HG03558 (cell line): ENCODE results near the gene POLD4.

Experiments
- ATAC-seq: cut with Tn5 transposase; IDR thresholded peaks from one replicate; pipeline ENCODE4 v1.9.1; 2021; ENCODE audit warnings: moderate number of reproducible peaks; ENCODE audit not compliant: unreplicated experiment; ENCODE audit errors: extremely low read depth

The POLD4 gene

DNA sequence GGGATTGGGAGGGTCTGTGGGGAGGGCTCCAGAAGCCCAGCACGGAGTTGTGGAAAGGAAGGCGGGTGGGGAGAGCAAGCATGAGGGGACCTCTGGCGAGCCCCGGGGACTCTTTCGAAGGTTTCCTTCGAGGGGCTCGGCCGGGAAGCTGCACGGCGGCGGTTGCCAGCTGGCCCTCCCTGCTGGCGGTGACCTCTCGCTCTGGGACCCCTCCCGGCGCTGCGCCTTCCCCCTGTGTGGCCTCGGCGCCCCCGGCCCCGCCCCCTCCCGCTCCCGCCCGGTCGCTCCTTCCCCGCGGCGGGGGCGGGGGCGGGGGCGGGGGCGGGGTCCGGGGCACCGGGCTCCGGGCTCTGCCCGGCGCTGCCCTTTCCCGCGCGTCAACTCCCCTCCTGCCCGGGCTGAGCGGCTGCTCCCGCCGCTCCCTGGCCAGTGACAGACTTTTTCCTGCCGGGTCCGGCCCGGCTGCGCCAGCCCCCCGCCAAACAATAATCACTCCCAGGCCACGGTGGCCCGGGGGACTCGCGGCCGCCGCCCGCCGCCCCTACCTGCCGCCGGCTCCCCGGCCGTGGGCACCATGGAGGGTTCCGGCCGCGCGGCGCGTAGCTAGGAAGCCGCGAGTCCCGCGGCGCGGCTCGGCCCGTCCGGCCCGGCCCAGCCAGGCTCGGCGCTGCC, 19.1 kb upstream of the POLD4 start:
- ATAC-seq: no peak

GRCh38 chr11:67371911-67372320, 18.6 kb upstream of the POLD4 start:
- ATAC-seq: no peak

DNA sequence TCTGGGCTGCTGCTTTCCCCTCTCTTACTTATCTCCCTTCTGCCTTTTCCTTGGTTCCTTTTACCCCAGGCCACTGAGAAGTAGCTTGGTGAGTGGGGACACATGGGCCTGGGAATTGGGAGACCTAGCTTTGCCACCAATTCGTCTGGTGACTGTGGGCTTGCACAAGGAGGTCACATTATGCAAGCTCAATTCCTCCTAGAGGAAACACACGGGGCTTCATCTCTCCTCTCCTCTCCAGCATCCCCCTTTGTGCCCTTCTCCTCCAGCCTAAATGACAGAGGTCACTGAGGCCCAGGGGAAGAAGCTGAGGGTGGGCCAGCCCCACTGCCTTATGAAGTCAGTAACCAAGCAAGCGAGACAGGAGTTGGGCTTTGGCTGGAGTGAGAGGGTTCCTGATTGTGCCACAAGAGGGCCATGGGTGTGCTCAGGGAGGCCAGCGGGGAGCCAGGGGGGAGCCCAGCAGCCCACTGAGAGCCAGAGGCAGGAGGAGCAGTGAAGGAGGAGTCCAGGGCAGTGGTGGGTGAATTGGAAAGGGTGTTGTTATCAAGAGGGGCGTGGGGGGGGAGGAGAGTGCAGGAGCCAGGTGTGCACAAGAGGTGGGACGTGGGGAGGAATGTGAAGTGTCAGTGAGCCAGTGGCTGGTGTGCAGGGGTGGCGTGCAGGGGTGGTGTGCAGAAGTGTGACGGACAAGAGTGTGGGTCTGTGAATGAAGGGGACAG, 18.0 kb upstream of the POLD4 start:
- no peak for ATAC-seq

GRCh38 chr11:67370351-67371076, 17.2 kb upstream of the POLD4 start:
- ATAC-seq: no peak

DNA sequence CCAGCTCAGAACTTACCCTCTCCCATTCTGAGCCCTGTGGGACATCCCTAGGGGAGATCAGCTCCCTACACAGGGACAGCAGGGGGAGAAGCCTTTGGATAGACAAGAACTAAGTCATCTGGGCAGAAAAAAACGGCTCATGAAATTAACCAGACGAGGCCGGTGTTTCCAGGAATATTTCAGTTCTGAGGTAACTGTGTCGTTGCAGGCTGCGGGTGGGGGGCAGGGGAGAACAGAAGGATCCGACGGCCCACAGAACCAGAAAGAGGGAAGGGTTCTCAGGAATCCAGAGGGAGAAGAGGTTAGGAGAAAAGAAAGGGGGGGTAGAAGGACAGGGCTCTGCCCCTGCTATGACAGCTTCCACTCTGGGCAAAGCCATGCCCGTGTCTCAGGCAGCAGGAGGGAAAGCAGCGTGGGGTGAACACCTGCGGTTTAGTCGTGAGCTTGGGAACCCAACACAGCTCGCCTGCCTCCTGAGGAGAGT, 16.5 kb upstream of the POLD4 start:
- ATAC-seq: no peak

GRCh38 chr11:67369275-67369674, 15.9 kb upstream of the POLD4 start:
- ATAC-seq: no peak

DNA sequence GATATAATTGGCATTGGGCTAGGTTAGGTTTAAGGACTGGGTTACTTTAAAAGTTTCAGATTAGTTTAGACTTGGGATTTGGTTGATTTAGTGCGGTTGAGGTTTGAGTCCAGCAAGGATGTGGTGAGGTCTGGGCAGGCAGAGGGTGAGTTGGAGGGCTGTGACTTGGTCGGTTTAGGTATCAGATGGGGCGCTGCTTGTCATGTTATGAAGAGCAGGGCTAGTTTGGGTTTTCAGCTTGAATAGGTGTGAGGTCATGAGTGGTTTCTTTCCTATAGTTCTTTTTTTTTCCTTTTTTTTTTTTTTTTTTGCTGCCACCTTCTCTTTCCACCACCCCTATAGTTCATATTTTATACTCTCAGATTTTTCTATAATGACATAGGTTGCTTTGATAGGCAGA, 15.3 kb upstream of the POLD4 start:
- ATAC-seq: no peak

DNA sequence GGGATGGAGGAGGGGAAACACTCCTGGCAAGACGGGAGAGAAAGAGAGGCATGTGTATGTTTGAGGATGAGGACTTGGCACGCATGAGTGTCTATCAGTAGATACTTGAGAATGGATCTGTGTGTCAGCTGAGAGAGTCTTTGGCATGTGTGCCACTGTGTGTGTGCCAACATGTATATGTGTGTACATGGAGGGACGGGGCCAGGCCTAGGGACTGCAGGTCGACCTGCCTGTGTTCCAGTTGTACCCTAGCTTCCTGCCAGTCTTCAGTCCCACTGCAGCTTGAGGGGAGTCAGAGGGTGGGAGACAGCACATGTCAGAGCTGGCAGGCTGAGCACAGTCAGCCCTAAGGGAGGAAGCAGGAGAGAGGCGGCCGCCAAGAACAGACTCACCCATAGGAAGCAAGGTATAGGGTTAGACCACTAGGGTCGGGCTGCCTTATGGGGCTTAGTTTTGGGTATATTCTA, 14.4 kb upstream of the POLD4 start:
- no peak for ATAC-seq

DNA sequence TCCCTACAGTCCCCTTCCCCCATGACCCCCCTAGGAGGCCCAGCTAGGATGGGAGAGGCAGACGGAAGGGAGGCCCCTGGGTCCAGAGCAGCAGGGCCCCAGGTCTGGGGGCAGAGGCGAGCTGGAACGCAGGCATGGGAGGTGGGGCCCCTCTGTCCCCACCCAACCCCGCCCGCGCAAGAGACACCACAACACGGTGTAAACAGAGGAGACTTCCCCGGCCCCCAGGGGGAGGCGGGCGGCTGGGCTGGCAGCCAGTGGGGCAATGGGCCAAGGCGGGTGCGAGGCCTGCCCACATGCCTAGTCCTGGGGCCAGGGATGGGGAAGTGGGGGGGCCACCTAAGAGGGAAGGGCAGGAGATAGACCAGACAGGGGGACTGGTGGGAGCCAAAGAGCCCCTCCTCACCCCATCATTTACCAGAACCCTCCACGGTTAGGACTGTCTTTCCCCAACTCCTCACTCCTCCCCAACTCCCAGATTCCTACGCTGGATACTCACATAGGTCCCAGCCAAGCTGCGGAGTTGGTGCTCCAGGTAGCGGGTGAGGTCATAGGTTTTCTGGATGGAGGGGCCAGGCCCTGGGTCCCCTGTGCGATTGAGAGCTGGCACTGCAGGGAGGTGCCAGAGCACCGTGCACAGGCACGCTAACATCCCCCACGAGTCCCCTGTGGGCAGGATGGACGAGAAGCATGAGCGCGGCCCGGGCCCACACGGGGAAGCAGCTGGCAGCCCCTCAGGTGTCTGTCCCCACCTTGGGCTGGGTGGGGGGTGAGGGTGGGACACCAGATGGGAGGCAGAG, 13.8 kb upstream of the POLD4 start:
- no peak for ATAC-seq

DNA sequence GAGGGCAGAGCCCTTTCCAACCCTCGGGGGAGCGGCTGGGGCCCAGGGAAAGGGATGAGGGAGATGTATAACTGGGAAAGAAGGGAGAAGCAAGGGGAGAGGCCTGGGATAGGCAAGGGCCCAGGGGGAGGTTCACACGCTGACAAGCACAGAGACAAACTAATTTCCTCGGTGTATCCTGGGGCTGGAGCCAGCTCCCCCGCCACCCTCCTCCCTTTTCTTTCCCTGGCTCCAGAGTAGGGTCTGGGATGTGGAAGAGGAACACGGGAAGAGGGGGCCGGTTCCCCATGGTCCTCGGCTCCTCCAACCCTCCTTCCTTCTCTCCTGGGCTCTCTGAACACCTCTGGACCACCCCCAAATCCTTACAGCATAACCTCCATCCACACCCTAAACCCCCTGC, 13.2 kb upstream of the POLD4 start:
- ATAC-seq: no peak

DNA sequence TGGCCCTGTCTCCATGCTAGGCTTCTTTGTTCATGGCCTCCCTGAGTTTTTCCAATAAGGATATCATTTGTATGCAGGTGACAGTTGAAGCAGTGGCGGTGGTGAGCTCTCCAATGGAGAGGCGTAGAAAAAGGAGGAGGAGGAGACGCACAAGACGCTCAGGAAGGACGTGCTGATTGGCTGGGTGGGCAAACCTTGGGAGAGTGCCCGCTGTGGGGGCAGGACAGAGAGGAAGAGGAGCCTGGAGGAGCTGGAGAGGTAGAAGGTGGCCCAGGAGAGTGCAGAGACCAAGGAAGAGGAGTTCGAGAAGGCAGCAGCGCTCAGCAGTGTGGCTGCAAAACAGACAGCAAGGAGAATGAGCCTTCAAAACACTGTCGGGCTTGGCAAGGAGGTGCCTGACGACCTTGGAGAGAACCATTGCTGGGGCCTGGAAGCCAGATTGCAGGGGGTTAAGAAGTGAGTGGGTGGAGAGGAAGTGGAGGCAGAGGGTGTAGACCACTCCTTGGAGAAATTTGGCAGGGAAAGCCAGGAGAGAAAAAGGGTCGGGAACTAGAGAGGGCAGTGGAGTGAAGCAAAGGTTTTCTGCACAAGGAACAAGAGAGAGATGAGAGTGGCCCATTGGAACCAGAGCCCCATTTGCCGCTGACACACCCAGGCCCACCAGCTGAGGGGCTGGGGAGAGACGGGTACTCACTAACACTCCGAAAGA, 12.5 kb upstream of the POLD4 start:
- ATAC-seq: no peak

- ATAC-seq: no peak
These were observed 11.7 kb upstream of the POLD4 start for GRCh38 chr11:67364783-67365722.

GRCh38 chr11:67364169-67364568, 10.8 kb upstream of the POLD4 start:
- ATAC-seq: no peak

- ATAC-seq: no peak
These were observed 4.7 kb upstream of the POLD4 start for GRCh38 chr11:67357831-67358670.

- no peak for ATAC-seq
These were observed 3.7 kb upstream of the POLD4 start for GRCh38 chr11:67356864-67357561.

- no peak for ATAC-seq
These were observed 3.1 kb upstream of the POLD4 start for GRCh38 chr11:67356387-67356863.

DNA sequence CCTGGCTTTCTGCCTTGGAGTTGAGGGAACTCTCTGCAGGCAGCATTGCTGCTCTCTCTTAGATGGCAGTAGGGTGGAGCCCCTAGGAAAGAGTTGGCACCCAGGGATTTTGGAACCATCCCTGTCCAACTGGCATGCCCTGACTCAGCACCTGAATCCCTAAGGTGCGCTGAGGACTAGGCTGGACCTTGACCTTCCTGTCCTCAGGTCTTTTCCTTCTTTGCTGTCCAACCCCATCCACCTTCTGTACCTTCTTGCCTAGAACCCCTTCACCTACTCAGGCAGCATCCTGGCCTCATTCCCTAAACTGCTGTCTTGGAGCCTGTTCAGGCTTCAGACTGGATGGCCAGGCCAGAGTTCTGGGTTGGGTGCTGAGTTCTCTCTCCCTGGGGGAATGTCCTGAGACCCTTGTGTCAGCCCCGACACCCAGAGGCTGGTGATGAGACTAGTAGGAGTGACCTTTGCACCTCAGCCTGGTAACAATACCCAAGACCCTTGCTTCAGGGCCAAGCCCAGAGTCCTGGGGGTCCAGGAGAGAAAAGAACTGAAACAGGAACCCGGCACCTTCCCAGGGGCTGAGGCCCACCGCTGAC, 2.5 kb upstream of the POLD4 start:
- no peak for ATAC-seq
